ENCODE data around the gene RNF187. TPM values are rescaled to one million over a fixed set of nuclear protein-coding genes. Genes with fewer than 3 reads are reported as not detected.

The RNF187 gene
- total and polyA plus RNA-seq, 2 experiments from 2014 or later: 52.4 to 135 TPM

- H3K36me3 ChIP-seq (replicated peaks; ENCODE audit: insufficient read depth, low read depth): no peaks in the 10 kb centered on the region
- H3K4me2 ChIP-seq: no peak overlapping the region
- H3K9me2 ChIP-seq (replicated peaks; ENCODE audit: insufficient read depth): no peaks in the 10 kb centered on the region
- no peak for DNase-seq (ENCODE audit: low spot score)
- H2AFZ ChIP-seq: no peak overlapping the region
- WGBS (ENCODE audit: low lambda C conversion rate, missing lambda C conversion rate): 91% methylated on average over 11 of the region's 11 CpGs
- H3K27ac ChIP-seq: no peak overlapping the region
- no peaks in the 10 kb centered on the region for H3K9me3 ChIP-seq (ENCODE audit: low read depth)
- TF ChIP-seq EZH2 (IDR thresholded peaks at IDR 0.05; ENCODE audit: borderline replicate concordance) (no peak), EZH2phosphoT487 (IDR thresholded peaks at IDR 0.05; ENCODE audit: low read depth, severe bottlenecking, unreplicated experiment) (no peak), CTCF (IDR thresholded peaks at IDR 0.05; ENCODE audit: poor library complexity) (no peak)
- H3K4me1 ChIP-seq (ENCODE audit: insufficient read depth): peaks cover 13% of the 10 kb centered on the region
- H3K27me3 ChIP-seq: peaks cover 2% of the 10 kb centered on the region
- H3K4me3 ChIP-seq: no peak overlapping the region
- peaks cover 10% of the 10 kb centered on the region for H3K79me2 ChIP-seq
- H4K20me1 ChIP-seq (ENCODE audit: insufficient read depth, poor library complexity, severe bottlenecking): no peaks in the 10 kb centered on the region
These were observed 37.0 kb upstream of the RNF187 start for GRCh38 chr1:228450200-228450599.

- Histone ChIP-seq H2AFZ (no peak overlapping the region), H3K9me2 (replicated peaks; ENCODE audit: insufficient read depth) (no peaks in the 10 kb centered on the region), H3K79me2 (peaks cover 26% of the 10 kb centered on the region), H3K4me3 (no peak overlapping the region), H3K27me3 (no peaks in the 10 kb centered on the region), H3K27ac (no peak overlapping the region), H3K4me1 (ENCODE audit: insufficient read depth) (peaks cover 20% of the 10 kb centered on the region), H4K20me1 (ENCODE audit: insufficient read depth, poor library complexity, severe bottlenecking) (peaks cover 5% of the 10 kb centered on the region), H3K4me2 (no peak overlapping the region), H3K36me3 (replicated peaks; ENCODE audit: insufficient read depth, low read depth) (no peaks in the 10 kb centered on the region), H3K9me3 (ENCODE audit: low read depth) (no peaks in the 10 kb centered on the region)
- 86% methylated on average over 10 of the region's 10 CpGs for WGBS (ENCODE audit: low lambda C conversion rate, missing lambda C conversion rate)
- TF ChIP-seq CTCF (IDR thresholded peaks at IDR 0.05; ENCODE audit: poor library complexity) (no peak), EZH2 (IDR thresholded peaks at IDR 0.05; ENCODE audit: borderline replicate concordance) (no peak), EZH2phosphoT487 (IDR thresholded peaks at IDR 0.05; ENCODE audit: low read depth, severe bottlenecking, unreplicated experiment) (no peak)
- DNase-seq (ENCODE audit: low spot score): no peak
These were observed 34.8 kb upstream of the RNF187 start for GRCh38 chr1:228452194-228453021.

GRCh38 chr1:228453022-228453560 is 34.1 kb upstream of the RNF187 start:
- peaks cover 5% of the 10 kb centered on the region for H4K20me1 ChIP-seq (ENCODE audit: insufficient read depth, poor library complexity, severe bottlenecking)
- no peaks in the 10 kb centered on the region for H3K9me3 ChIP-seq (ENCODE audit: low read depth)
- DNase-seq (ENCODE audit: low spot score): no peak
- no peak overlapping the region for H3K27ac ChIP-seq
- H3K4me3 ChIP-seq: no peak overlapping the region
- WGBS (ENCODE audit: low lambda C conversion rate, missing lambda C conversion rate): 91% methylated on average over 10 of the region's 10 CpGs
- TF ChIP-seq CTCF (IDR thresholded peaks at IDR 0.05; ENCODE audit: poor library complexity) (no peak), EZH2 (IDR thresholded peaks at IDR 0.05; ENCODE audit: borderline replicate concordance) (no peak), EZH2phosphoT487 (IDR thresholded peaks at IDR 0.05; ENCODE audit: low read depth, severe bottlenecking, unreplicated experiment) (no peak)
- no peak overlapping the region for H2AFZ ChIP-seq
- peaks cover 26% of the 10 kb centered on the region for H3K79me2 ChIP-seq
- no peaks in the 10 kb centered on the region for H3K27me3 ChIP-seq
- peaks cover 20% of the 10 kb centered on the region for H3K4me1 ChIP-seq (ENCODE audit: insufficient read depth)
- no peak overlapping the region for H3K4me2 ChIP-seq
- H3K36me3 ChIP-seq (replicated peaks; ENCODE audit: insufficient read depth, low read depth): no peaks in the 10 kb centered on the region
- H3K9me2 ChIP-seq (replicated peaks; ENCODE audit: insufficient read depth): no peaks in the 10 kb centered on the region

All from hepatocyte (in vitro differentiated cells).